ENCODE measurements around the gene UBL7. TPM values are rescaled to one million over a fixed set of nuclear protein-coding genes. Genes with fewer than 3 reads are reported as not detected.

Gene UBL7
- total RNA-seq, 1 experiment from 2014 or later: 38.5 TPM

DNA sequence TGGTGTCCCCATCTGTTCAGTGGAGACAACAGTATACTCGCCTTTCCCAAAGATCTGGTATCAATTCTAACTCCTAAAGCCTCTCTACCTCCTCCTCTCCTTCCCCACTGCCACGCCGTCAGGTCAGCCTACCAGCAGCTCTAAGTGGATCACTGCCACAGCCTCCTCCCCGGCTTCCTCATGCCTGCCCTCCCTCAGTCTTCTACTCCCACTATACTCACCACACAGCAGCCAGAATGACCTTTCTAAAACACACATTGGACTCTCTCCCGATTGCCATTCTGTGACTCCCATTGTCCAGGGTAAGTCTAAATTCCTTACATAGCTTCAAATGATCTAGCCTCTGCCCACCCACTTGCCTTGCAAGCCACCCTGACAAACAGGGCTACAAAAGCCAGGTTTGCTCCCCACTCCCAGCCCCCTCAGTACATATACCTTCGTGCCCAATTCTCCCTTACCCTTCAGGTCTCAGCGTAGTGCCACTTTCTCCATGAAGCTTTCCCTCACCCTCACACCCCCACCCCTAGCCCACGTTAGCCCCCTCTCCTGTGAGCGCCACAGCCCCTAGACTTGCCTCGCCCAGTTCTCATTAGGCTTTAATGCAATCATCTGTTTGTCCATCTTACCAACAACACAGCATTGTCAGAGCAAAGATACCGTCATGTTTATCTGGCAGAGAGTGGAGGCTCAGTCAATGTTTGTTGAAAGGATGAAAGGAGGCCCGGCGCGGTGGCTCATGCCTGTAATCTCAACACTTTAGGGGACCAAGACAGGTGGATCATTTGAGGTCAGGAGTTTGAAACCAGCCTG lies 17.7 kb downstream of the UBL7 start:
- DNase-seq: no peak
- H3K27ac Mint-ChIP-seq (ENCODE audit: unreplicated experiment): no peak overlapping the region
- CTCF ChIA-PET: interaction anchor here (1.0 to 1.7 kb wide), 4 partner anchors 46 to 69 kb away, joined by 3 to 5 read pairs (median 4); no protein-coding TSS in a partner anchor
- no peaks in the 10 kb centered on the region for H3K27me3 Mint-ChIP-seq (ENCODE audit: unreplicated experiment)
- peaks cover 5% of the 10 kb centered on the region for H3K4me1 Mint-ChIP-seq (ENCODE audit: low read depth, unreplicated experiment)
- TF ChIP-seq, protein P1, sequence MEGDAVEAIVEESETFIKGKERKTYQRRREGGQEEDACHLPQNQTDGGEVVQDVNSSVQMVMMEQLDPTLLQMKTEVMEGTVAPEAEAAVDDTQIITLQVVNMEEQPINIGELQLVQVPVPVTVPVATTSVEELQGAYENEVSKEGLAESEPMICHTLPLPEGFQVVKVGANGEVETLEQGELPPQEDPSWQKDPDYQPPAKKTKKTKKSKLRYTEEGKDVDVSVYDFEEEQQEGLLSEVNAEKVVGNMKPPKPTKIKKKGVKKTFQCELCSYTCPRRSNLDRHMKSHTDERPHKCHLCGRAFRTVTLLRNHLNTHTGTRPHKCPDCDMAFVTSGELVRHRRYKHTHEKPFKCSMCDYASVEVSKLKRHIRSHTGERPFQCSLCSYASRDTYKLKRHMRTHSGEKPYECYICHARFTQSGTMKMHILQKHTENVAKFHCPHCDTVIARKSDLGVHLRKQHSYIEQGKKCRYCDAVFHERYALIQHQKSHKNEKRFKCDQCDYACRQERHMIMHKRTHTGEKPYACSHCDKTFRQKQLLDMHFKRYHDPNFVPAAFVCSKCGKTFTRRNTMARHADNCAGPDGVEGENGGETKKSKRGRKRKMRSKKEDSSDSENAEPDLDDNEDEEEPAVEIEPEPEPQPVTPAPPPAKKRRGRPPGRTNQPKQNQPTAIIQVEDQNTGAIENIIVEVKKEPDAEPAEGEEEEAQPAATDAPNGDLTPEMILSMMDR (IDR thresholded peaks at IDR 0.05; ENCODE audit: unreplicated experiment): no peak
- intact Hi-C loops (cut with micrococcal nuclease; ENCODE audit: unreplicated experiment): no loop called here
- H3K4me3 Mint-ChIP-seq (ENCODE audit: low read depth, unreplicated experiment): no peak overlapping the region
- BruUV-seq (replicated peaks): no TSS peak
- H3K9me3 Mint-ChIP-seq (ENCODE audit: low read depth, unreplicated experiment): no peaks in the 10 kb centered on the region
- peaks cover 7% of the 10 kb centered on the region for H3K36me3 Mint-ChIP-seq (ENCODE audit: insufficient read depth, unreplicated experiment)

DNA sequence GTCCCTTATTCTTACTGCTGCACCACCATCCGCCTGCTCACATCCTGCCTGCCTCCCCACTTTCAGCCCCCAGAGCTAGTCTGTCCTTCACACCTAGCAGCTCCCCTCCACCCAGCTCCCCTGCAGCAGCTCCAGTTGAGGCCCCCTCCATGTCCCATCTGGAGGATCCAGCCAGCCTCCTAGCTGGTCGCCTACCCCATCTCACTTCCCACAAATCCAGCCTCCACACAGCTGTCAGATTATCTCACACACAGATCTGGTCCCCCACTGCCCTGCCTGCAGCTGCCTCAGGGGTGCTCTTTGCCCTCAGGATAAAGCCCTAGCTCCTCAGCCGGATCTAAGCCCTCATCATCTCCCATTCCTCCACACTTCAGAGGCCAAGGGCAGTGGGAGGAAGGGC lies 18.4 kb downstream of the UBL7 start:
- Mint-ChIP-seq H3K27me3 (ENCODE audit: unreplicated experiment) (no peaks in the 10 kb centered on the region), H3K9me3 (ENCODE audit: low read depth, unreplicated experiment) (no peaks in the 10 kb centered on the region), H3K27ac (ENCODE audit: unreplicated experiment) (no peak overlapping the region), H3K4me1 (ENCODE audit: low read depth, unreplicated experiment) (peaks cover 8% of the 10 kb centered on the region), H3K4me3 (ENCODE audit: low read depth, unreplicated experiment) (no peak overlapping the region), H3K36me3 (ENCODE audit: insufficient read depth, unreplicated experiment) (peaks cover 3% of the 10 kb centered on the region)
- CTCF ChIA-PET: interaction anchor here (1.0 to 1.7 kb wide), 4 partner anchors 47 to 68 kb away, joined by 3 to 5 read pairs (median 4); no protein-coding TSS in a partner anchor
- DNase-seq: no peak
- intact Hi-C loops (cut with micrococcal nuclease; ENCODE audit: unreplicated experiment): no loop called here
- TF ChIP-seq, protein P1 (IDR thresholded peaks at IDR 0.05; ENCODE audit: unreplicated experiment): no peak
- no TSS peak for BruUV-seq (replicated peaks)

DNA sequence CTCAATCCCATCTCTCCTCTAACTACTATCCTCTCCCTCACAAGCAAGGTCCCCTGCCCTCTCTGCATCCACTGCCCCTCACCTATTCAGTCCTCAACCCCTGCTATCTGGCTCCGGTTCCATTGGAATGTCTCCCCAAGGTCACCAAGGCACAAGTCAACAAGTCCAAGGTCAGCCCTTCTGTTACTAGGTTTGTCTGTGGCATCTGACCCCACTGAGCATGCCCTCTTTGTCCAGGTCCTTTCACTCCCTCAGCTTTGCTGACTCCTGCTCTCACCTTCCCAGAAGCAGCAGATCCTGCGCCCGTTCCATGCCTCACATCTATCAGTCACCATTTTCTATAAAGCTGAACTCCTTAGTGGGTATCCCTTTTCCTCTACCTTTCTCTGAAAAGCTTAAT lies 18.9 kb downstream of the UBL7 start:
- Mint-ChIP-seq H3K27me3 (ENCODE audit: unreplicated experiment) (no peaks in the 10 kb centered on the region), H3K9me3 (ENCODE audit: low read depth, unreplicated experiment) (no peaks in the 10 kb centered on the region), H3K4me3 (ENCODE audit: low read depth, unreplicated experiment) (no peak overlapping the region), H3K4me1 (ENCODE audit: low read depth, unreplicated experiment) (peaks cover 8% of the 10 kb centered on the region), H3K27ac (ENCODE audit: unreplicated experiment) (no peak overlapping the region), H3K36me3 (ENCODE audit: insufficient read depth, unreplicated experiment) (peaks cover 3% of the 10 kb centered on the region)
- no TSS peak for BruUV-seq (replicated peaks)
- no peak for DNase-seq
- CTCF ChIA-PET: interaction anchor here (0.6 to 1.7 kb wide), 4 partner anchors 47 to 147 kb away, joined by 3 to 4 read pairs (median 4); no protein-coding TSS in a partner anchor
- intact Hi-C loops (cut with micrococcal nuclease; ENCODE audit: unreplicated experiment): no loop called here
- TF ChIP-seq, protein P1 (IDR thresholded peaks at IDR 0.05; ENCODE audit: unreplicated experiment): no peak

DNA sequence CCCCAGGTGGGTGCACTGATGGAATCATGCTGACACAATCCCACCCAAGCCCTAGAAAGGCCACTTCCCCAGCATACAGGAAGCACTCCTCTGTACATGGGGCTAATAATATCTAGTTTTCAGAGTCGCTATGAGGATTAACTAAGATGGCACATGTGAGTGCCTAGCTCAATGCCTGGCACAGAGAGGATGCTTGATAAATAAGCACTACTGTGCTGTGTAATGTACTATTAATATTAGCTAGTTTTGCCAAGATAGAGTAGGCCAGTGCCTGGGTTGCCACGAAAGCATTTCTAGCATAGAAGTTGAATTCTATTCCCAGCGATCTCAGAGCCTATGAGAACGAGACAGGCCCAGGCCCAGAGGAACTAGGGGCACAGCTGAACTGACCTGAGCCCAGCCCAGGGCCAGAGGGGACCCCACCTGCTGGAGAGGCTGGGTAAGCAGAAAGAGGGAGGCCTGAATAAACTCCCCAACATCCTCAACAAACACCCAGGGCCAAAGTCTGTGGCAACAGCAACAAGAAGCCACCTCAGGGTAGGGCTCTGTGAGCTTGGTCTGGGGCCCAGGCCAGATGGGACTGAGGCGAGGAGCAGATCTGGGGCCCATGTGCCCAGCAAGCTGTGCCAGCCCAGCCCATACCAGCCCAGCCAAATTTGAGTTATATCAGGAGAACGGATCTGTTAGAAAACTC lies 19.6 kb downstream of the UBL7 start:
- Mint-ChIP-seq H3K4me3 (ENCODE audit: low read depth, unreplicated experiment) (no peak overlapping the region), H3K27me3 (ENCODE audit: unreplicated experiment) (no peaks in the 10 kb centered on the region), H3K4me1 (ENCODE audit: low read depth, unreplicated experiment) (peaks cover 8% of the 10 kb centered on the region), H3K27ac (ENCODE audit: unreplicated experiment) (no peak overlapping the region), H3K9me3 (ENCODE audit: low read depth, unreplicated experiment) (no peaks in the 10 kb centered on the region), H3K36me3 (ENCODE audit: insufficient read depth, unreplicated experiment) (peaks cover 3% of the 10 kb centered on the region)
- BruUV-seq (replicated peaks): no TSS peak
- TF ChIP-seq, protein P1 (IDR thresholded peaks at IDR 0.05; ENCODE audit: unreplicated experiment): no peak
- DNase-seq: no peak
- intact Hi-C loops (cut with micrococcal nuclease; ENCODE audit: unreplicated experiment): no loop called here
- CTCF ChIA-PET: interaction anchor here (0.6 to 3.4 kb wide), 3 partner anchors 59 to 148 kb away, joined by 3 to 23 read pairs (median 4); no protein-coding TSS in a partner anchor

All from Calu3 (cell line).